Measurements from ENCODE around the gene CAPZB. TPM values are rescaled to one million over a fixed set of nuclear protein-coding genes. Genes with fewer than 3 reads are reported as not detected.

CAPZB gene
- total and polyA plus RNA-seq, 2 of the 4 experiments (the other 2 are of a cell fraction) = 216 to 304 TPM

GRCh38 chr1:19463504-19463803, 21.9 kb downstream of the CAPZB start:
- peaks cover 18 to 90% of the 10 kb centered on the region in 2 experiments; a peak in 3 of 4 replicates for H3K79me1 ChIP-seq (ENCODE audit: low read depth in 1 of 2, low read length in 2 of 2)
- no peak overlapping the region for H2BK15ac ChIP-seq (ENCODE audit: low read depth, low read length)
- H3K4me3 ChIP-seq (ENCODE audit: insufficient read depth, low read depth, low read length) = no peak overlapping the region
- no peak overlapping the region for H2AFZ ChIP-seq (replicated peaks; ENCODE audit: low read length, poor library complexity)
- H3K36me3 ChIP-seq (ENCODE audit: control insufficient read depth, insufficient read depth, low read length) = peaks cover 8% of the 10 kb centered on the region
- H2AK5ac ChIP-seq (ENCODE audit: low read depth, low read length) = no peak overlapping the region
- H2BK5ac ChIP-seq (ENCODE audit: low read depth, low read length, poor library complexity, severe bottlenecking) = no peak overlapping the region
- H3K4ac ChIP-seq (ENCODE audit: low read depth, low read length) = no peak overlapping the region
- ChIA-PET POLR2A (ENCODE audit: unreplicated experiment) (no interaction called here), CTCF (interaction anchor here (0.8 kb wide), 2 partner anchors 11 to 188 kb away, joined by 3 read pairs; no protein-coding TSS in a partner anchor)
- no peaks in the 10 kb centered on the region for H3K27me3 ChIP-seq (ENCODE audit: control insufficient read depth, insufficient read depth, low read length)
- no peak overlapping the region for H4K5ac ChIP-seq (ENCODE audit: low read depth, low read length)
- no peak overlapping the region for H3K23ac ChIP-seq (ENCODE audit: low read depth, low read length)
- H4K8ac ChIP-seq (ENCODE audit: low read depth in 2 of 2, low read length in 2 of 2) = no peak overlapping the region
- no peak overlapping the region for H3K18ac ChIP-seq (ENCODE audit: low read depth, low read length)
- H3K56ac ChIP-seq (ENCODE audit: extremely low read depth, insufficient read depth, low read length) = no peak overlapping the region
- peaks cover 46% of the 10 kb centered on the region for H3K9me1 ChIP-seq (ENCODE audit: insufficient read depth, low read length)
- H2BK120ac ChIP-seq (ENCODE audit: low read depth, low read length) = no peak overlapping the region
- H3K9ac ChIP-seq (ENCODE audit: low read depth, low read length) = no peak overlapping the region
- H3K27ac ChIP-seq (ENCODE audit: insufficient read depth, low read length) = no peak overlapping the region
- no peak overlapping the region for H3K14ac ChIP-seq (replicated peaks; ENCODE audit: low read depth, low read length)
- no peaks in the 10 kb centered on the region for H3K9me3 ChIP-seq (ENCODE audit: control insufficient read depth, insufficient read depth, low read length)
- no peak for TF ChIP-seq CEBPB (IDR thresholded peaks at IDR 0.05; ENCODE audit: low read depth, low read length)
- TF ChIP-seq RCOR1 (IDR thresholded peaks at IDR 0.05; ENCODE audit: insufficient replicate concordance, low read length) = no peak
- no peak for TF ChIP-seq SMC3 (IDR thresholded peaks at IDR 0.05; ENCODE audit: low read depth, low read length)
- TF ChIP-seq, protein P1, sequence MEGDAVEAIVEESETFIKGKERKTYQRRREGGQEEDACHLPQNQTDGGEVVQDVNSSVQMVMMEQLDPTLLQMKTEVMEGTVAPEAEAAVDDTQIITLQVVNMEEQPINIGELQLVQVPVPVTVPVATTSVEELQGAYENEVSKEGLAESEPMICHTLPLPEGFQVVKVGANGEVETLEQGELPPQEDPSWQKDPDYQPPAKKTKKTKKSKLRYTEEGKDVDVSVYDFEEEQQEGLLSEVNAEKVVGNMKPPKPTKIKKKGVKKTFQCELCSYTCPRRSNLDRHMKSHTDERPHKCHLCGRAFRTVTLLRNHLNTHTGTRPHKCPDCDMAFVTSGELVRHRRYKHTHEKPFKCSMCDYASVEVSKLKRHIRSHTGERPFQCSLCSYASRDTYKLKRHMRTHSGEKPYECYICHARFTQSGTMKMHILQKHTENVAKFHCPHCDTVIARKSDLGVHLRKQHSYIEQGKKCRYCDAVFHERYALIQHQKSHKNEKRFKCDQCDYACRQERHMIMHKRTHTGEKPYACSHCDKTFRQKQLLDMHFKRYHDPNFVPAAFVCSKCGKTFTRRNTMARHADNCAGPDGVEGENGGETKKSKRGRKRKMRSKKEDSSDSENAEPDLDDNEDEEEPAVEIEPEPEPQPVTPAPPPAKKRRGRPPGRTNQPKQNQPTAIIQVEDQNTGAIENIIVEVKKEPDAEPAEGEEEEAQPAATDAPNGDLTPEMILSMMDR (conservative IDR thresholded peaks at IDR 0.05; ENCODE audit: low read depth, low read length) = no peak
- no peak for TF ChIP-seq FOS (IDR thresholded peaks at IDR 0.05; ENCODE audit: low read depth, low read length)
- TF ChIP-seq NFE2L2 (IDR thresholded peaks at IDR 0.05; ENCODE audit: low read depth, low read length) = no peak
- TF ChIP-seq RFX5 (IDR thresholded peaks at IDR 0.05; ENCODE audit: low read depth, low read length) = no peak
- TF ChIP-seq MXI1 (IDR thresholded peaks at IDR 0.05; ENCODE audit: borderline replicate concordance, low read depth, low read length) = no peak
- TF ChIP-seq, protein P2, sequence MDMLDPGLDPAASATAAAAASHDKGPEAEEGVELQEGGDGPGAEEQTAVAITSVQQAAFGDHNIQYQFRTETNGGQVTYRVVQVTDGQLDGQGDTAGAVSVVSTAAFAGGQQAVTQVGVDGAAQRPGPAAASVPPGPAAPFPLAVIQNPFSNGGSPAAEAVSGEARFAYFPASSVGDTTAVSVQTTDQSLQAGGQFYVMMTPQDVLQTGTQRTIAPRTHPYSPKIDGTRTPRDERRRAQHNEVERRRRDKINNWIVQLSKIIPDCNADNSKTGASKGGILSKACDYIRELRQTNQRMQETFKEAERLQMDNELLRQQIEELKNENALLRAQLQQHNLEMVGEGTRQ (IDR thresholded peaks at IDR 0.05; ENCODE audit: low read depth, low read length) = no peak
- TF ChIP-seq BHLHE40 (IDR thresholded peaks at IDR 0.05; ENCODE audit: low read depth, low read length) = no peak
- no peak for TF ChIP-seq RAD21 (IDR thresholded peaks at IDR 0.05; ENCODE audit: low read length)
- TF ChIP-seq MAFK (IDR thresholded peaks at IDR 0.05; ENCODE audit: low read depth, low read length) = no peak
- no peak for TF ChIP-seq CHD1 (IDR thresholded peaks at IDR 0.05; ENCODE audit: low read depth, low read length)
- TF ChIP-seq MAZ (IDR thresholded peaks at IDR 0.05; ENCODE audit: borderline replicate concordance, low read depth, low read length) = no peak
- peaks cover 95% of the 10 kb centered on the region for H4K20me1 ChIP-seq (ENCODE audit: insufficient read depth, low read length)
- in situ Hi-C loops (cut with MboI; ENCODE audit: low sequenced_read_pairs) = no loop called here
- no peak overlapping the region for H3K4me2 ChIP-seq (ENCODE audit: low read depth, low read length)
- intact Hi-C loops (cut with micrococcal nuclease) = no loop called here
- ATAC-seq (ENCODE audit: low read depth) (no peak), DNase-seq (no peak)
- peaks cover 25% of the 10 kb centered on the region for H3K4me1 ChIP-seq (ENCODE audit: control insufficient read depth, insufficient read depth, low read length)
- no peak overlapping the region for H2BK20ac ChIP-seq (ENCODE audit: low read depth, low read length)
- no peak overlapping the region for H4K91ac ChIP-seq (ENCODE audit: insufficient read depth, low read depth, low read length)
- H2AK9ac ChIP-seq (replicated peaks; ENCODE audit: low read depth, low read length, poor library complexity) = no peak overlapping the region
- dilution Hi-C loops (cut with HindIII; ENCODE audit: low sequenced_read_pairs, unreplicated experiment) = no loop called here
- no TSS peak for BruUV-seq (replicated peaks)
